Liver (tissue), 3 donors: ENCODE data around the gene S100PBP.

Experiments used
- JUND ChIP-seq, 2 donors: IDR thresholded peaks; 2 replicates each; pipeline ENCODE4 v1.6.1; 2016; ENCODE audit warnings: antibody characterized with exemption in 2 of 2
- SP1 ChIP-seq: IDR thresholded peaks from 2 replicates; pipeline ENCODE4 v1.6.1; 2018; ENCODE audit warnings: antibody characterized with exemption, mild to moderate bottlenecking
- TF ChIP-seq, protein P1 (sequence below): fragments of 150-350 bp; IDR thresholded peaks from 2 replicates; pipeline ENCODE4 v1.5.1; 2017; ENCODE audit warnings: improper control_type of control experiment, low read depth, low read length; ENCODE audit not compliant: missing input control
- donor health status: healthy.
- donor health status: healthy.

DNA sequence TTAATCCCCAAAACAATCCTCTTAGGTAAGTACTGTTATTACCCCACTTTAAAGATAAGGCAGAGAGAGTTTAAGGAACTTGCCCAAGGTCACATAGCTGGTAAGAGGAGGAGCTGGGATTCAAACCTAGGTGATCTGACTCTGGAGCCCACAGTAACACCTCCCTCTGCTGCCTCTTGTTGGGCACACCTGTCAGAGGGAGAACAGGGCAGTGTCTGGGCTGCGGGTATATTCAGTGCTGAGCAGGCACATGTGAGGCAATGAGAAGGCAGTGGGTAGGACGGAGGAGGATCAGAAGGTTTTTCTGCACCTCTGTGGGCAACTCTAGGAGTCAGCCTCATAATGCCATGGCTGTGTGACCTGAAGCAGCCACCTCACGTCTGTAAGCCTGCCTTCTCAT, 70.7 kb downstream of the S100PBP start:
- TF ChIP-seq, protein P1, sequence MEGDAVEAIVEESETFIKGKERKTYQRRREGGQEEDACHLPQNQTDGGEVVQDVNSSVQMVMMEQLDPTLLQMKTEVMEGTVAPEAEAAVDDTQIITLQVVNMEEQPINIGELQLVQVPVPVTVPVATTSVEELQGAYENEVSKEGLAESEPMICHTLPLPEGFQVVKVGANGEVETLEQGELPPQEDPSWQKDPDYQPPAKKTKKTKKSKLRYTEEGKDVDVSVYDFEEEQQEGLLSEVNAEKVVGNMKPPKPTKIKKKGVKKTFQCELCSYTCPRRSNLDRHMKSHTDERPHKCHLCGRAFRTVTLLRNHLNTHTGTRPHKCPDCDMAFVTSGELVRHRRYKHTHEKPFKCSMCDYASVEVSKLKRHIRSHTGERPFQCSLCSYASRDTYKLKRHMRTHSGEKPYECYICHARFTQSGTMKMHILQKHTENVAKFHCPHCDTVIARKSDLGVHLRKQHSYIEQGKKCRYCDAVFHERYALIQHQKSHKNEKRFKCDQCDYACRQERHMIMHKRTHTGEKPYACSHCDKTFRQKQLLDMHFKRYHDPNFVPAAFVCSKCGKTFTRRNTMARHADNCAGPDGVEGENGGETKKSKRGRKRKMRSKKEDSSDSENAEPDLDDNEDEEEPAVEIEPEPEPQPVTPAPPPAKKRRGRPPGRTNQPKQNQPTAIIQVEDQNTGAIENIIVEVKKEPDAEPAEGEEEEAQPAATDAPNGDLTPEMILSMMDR: no peak
- TF ChIP-seq JUND (IDR thresholded peaks at IDR 0.05) (no peak), SP1 (no peak)
